ENCODE data around the gene ETV5. TPM values are rescaled to one million over a fixed set of nuclear protein-coding genes. Genes with fewer than 3 reads are reported as not detected.

ETV5 gene
- polyA plus RNA-seq, 3 donors = 0.07 to 1.2 (median 0.88) TPM

DNA sequence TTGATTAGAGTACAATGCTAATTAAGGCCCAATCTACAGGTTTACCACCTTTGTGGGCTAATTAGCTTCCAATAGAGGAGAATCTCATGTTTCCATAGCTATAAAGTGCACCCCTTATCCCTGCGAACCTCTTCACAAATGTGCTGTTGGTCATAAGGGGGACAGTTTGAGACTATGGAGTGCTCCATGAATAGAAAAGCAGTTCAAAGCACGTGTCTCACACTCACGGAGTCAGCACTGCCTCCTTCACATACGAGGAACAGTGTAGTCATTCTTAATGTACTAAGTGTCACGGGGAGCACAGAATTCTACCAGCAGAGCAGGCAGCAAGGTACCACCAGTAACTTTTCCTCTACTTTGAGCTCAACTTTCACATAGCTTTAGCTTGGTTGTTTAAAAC is 62.1 kb downstream of the ETV5 start:
- WGBS (ENCODE audit: insufficient coverage) = 100% methylated on average over 1 of the region's 5 CpGs
- Histone ChIP-seq H3K4me2 (replicated peaks; ENCODE audit: extremely low read depth, low read length, poor library complexity, severe bottlenecking) (no peak overlapping the region), H3K27me3 (ENCODE audit: control insufficient read depth in 2 of 2, insufficient read depth in 2 of 2, low read length in 2 of 2) (no peaks in the 10 kb centered on the region), H3K9ac (ENCODE audit: insufficient read depth, low read length, poor library complexity, severe bottlenecking) (no peak overlapping the region), H3K9me3 (replicated peaks in 1 of 2; ENCODE audit: control insufficient read depth in 1 of 2, insufficient read depth in 1 of 2, low read length in 2 of 2) (no peaks in the 10 kb centered on the region), H2AFZ (ENCODE audit: insufficient read depth, low read depth, low read length, poor library complexity, severe bottlenecking) (no peak overlapping the region), H3K27ac (ENCODE audit: low read depth in 1 of 2, low read length in 2 of 2) (no peak overlapping the region), H3K4me3 (replicated peaks in 1 of 3; ENCODE audit: low read depth in 2 of 3, low read length in 3 of 3) (no peak overlapping the region), H3K36me3 (replicated peaks in 1 of 2; ENCODE audit: control insufficient read depth in 1 of 2, insufficient read depth in 2 of 2, low read length in 2 of 2) (no peaks in the 10 kb centered on the region), H4K20me1 (ENCODE audit: insufficient read depth, low read length) (no peaks in the 10 kb centered on the region), H3K79me2 (ENCODE audit: insufficient read depth, low read length) (no peaks in the 10 kb centered on the region), H3K4me1 (ENCODE audit: control insufficient read depth in 1 of 2, insufficient read depth in 2 of 2, low read length in 2 of 2) (no peaks in the 10 kb centered on the region)
- H3K36me3 Mint-ChIP-seq = no peaks in the 10 kb centered on the region
- no peak for DNase-seq
- H3K9me3 Mint-ChIP-seq = no peaks in the 10 kb centered on the region
- intact Hi-C loops (cut with micrococcal nuclease) = no loop called here
- TF ChIP-seq CTCF (IDR thresholded peaks at IDR 0.05) = no peak
- H3K4me1 Mint-ChIP-seq = no peaks in the 10 kb centered on the region
- H3K27ac Mint-ChIP-seq = no peak overlapping the region
- H3K27me3 Mint-ChIP-seq (ENCODE audit: low read depth in 3 of 3) = peaks cover 0 to 6% (median 2%) of the 10 kb centered on the region in 3 donors
- H3K4me3 Mint-ChIP-seq = no peak overlapping the region

GRCh38 chr3:186044968-186045367 is 63.9 kb downstream of the ETV5 start:
- TF ChIP-seq CTCF (IDR thresholded peaks at IDR 0.05) = no peak
- H3K9me3 Mint-ChIP-seq = no peaks in the 10 kb centered on the region
- H3K27ac Mint-ChIP-seq = no peak overlapping the region
- H3K4me3 Mint-ChIP-seq = no peak overlapping the region
- intact Hi-C loops (cut with micrococcal nuclease) = no loop called here
- no peaks in the 10 kb centered on the region for H3K79me2 ChIP-seq (ENCODE audit: insufficient read depth, low read length)
- H4K20me1 ChIP-seq (ENCODE audit: insufficient read depth, low read length) = no peaks in the 10 kb centered on the region
- H3K4me3 ChIP-seq (replicated peaks in 1 of 3; ENCODE audit: low read depth in 2 of 3, low read length in 3 of 3) = no peak overlapping the region
- H3K9ac ChIP-seq (ENCODE audit: insufficient read depth, low read length, poor library complexity, severe bottlenecking) = no peak overlapping the region
- no peaks in the 10 kb centered on the region for H3K4me1 Mint-ChIP-seq
- no peak overlapping the region for H3K27ac ChIP-seq (ENCODE audit: low read depth in 1 of 2, low read length in 2 of 2)
- H3K4me1 ChIP-seq (ENCODE audit: control insufficient read depth in 1 of 2, insufficient read depth in 2 of 2, low read length in 2 of 2) = no peaks in the 10 kb centered on the region
- DNase-seq = no peak
- no peaks in the 10 kb centered on the region for H3K36me3 ChIP-seq (replicated peaks in 1 of 2; ENCODE audit: control insufficient read depth in 1 of 2, insufficient read depth in 2 of 2, low read length in 2 of 2)
- WGBS (ENCODE audit: insufficient coverage) = 84% methylated on average over 9 of the region's 12 CpGs
- H3K27me3 ChIP-seq (ENCODE audit: control insufficient read depth in 2 of 2, insufficient read depth in 2 of 2, low read length in 2 of 2) = no peaks in the 10 kb centered on the region
- H3K9me3 ChIP-seq (replicated peaks in 1 of 2; ENCODE audit: control insufficient read depth in 1 of 2, insufficient read depth in 1 of 2, low read length in 2 of 2) = no peaks in the 10 kb centered on the region
- H3K4me2 ChIP-seq (replicated peaks; ENCODE audit: extremely low read depth, low read length, poor library complexity, severe bottlenecking) = no peak overlapping the region
- no peaks in the 10 kb centered on the region for H3K36me3 Mint-ChIP-seq
- H3K27me3 Mint-ChIP-seq (ENCODE audit: low read depth in 3 of 3) = peaks cover 2 to 6% (median 2%) of the 10 kb centered on the region in 3 donors
- H2AFZ ChIP-seq (ENCODE audit: insufficient read depth, low read depth, low read length, poor library complexity, severe bottlenecking) = no peak overlapping the region

Measured in CD14-positive monocyte (primary cell).